Type B pancreatic cell (in vitro differentiated cells): ENCODE measurements around the gene SNAPC3. TPM values are rescaled to one million over a fixed set of nuclear protein-coding genes. Genes with fewer than 3 reads are reported as not detected.
"Not testable (repeated sequence)": the region's sequence is repeated elsewhere in the genome, so short reads cannot be mapped to it uniquely, and the experiment has no call there.

Experiments used
- DNase-seq: peaks from one replicate; pipeline ENCODE4 v3.0.0; 2021; ENCODE audit warnings: mixed read lengths; ENCODE audit not compliant: unreplicated experiment; ENCODE audit errors: extremely low spot score
- H3K27ac Mint-ChIP-seq: 2 replicates; pipeline ENCODE4 v1.8.0; 2021; ENCODE audit warnings: mild to moderate bottlenecking, mixed read lengths
- H3K27me3 Mint-ChIP-seq: 2 replicates; pipeline ENCODE4 v1.8.0; 2021; ENCODE audit warnings: mixed read lengths
- H3K36me3 Mint-ChIP-seq: 2 replicates; pipeline ENCODE4 v1.8.0; 2021; ENCODE audit warnings: mixed read lengths
- H3K4me1 Mint-ChIP-seq: one replicate; pipeline ENCODE4 v1.8.0; 2021; ENCODE audit warnings: mixed read lengths; ENCODE audit not compliant: unreplicated experiment
- H3K4me3 Mint-ChIP-seq: 2 replicates; pipeline ENCODE4 v1.8.0; 2021; ENCODE audit warnings: mild to moderate bottlenecking, mixed read lengths
- H3K9me3 Mint-ChIP-seq: 2 replicates; pipeline ENCODE4 v1.8.0; 2021; ENCODE audit warnings: mixed read lengths
- CTCF ChIP-seq: fragments of 200-600 bp; sonication (generic); conservative IDR thresholded peaks from 2 replicates; pipeline ENCODE4 v1.5.0; 2021; ENCODE audit warnings: antibody characterized with exemption, mild to moderate bottlenecking
- long read RNA-seq: library from polyadenylated mRNA; unstranded; transcript quantifications from one replicate; pipeline ENCODE4 v2.0.0, GENCODE V29; 2020
- total RNA-seq: library from RNA; stranded (reverse); gene quantifications from 2 replicates; pipeline ENCODE4 v1.2.1, GENCODE V29; 2021; ENCODE audit warnings: low replicate concordance

SNAPC3 gene
- 28.0 and 42.6 TPM in 2 replicates for total RNA-seq
- long read RNA-seq, full-length matches to known transcripts = 23 of 31 reads
- long read RNA-seq, partial matches to known transcripts = 5 of 31 reads
- long read RNA-seq, other reads (novel, unspliced or antisense) = 3 of 31 reads

DNA sequence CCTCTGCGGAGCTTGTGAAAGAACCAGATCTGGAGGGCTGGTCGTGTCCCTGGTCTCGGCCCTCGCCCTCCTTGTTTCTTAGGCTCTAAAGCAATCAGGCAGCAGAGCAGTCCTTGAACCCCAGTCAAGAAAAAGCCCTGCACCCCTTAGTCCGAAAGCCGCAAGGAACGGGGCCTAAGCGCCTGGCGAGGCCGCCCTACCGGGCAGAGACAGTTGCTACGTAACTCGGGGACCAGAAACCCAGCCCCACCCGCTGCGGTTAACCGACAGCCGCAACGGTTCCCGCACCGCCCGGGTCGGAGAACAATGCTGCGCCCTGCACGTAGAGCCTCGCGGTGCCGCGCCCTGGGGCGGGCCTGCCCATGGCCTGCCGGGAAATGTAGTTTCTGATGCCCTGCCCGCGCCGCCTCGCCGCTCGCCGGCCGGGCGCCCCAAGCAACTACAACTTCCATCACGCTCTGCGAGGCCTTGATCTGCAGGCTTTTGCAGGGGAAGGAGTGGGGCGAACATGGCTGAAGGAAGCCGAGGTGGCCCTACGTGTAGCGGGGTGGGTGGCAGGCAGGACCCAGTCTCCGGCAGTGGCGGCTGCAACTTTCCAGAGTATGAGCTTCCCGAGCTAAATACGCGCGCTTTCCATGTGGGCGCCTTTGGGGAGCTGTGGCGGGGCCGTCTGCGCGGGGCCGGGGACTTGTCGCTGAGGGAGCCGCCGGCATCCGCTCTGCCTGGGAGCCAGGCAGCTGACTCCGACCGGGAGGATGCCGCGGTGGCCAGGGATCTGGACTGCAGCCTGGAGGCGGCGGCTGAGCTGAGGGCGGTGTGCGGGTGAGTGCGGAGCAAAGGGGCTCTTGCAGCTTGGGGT lies at the start of gene SNAPC3:
SNAPC3 (plus strand) TSS at position 505 of the 859 bp plus-strand sequence; CDS start at position 509, 4 bp downstream.
- Mint-ChIP-seq H3K4me1 (peaks cover 25% of the 10 kb centered on the region), H3K36me3 (peaks cover 18% of the 10 kb centered on the region)

GRCh38 chr9:15373881-15374280 lies 48.8 kb upstream of the SNAPC3 start:
- Mint-ChIP-seq H3K4me1 (no peaks in the 10 kb centered on the region), H3K4me3 (no peak overlapping the region), H3K27me3 (peaks cover 13% of the 10 kb centered on the region), H3K9me3 (no peaks in the 10 kb centered on the region), H3K36me3 (no peaks in the 10 kb centered on the region), H3K27ac (no peak overlapping the region)
- TF ChIP-seq CTCF = no peak
- no peak for DNase-seq

More for the DNA sequence above, at the start of gene SNAPC3:
- peak within 1 kb of the TSS; percentile 98 for H3K4me3 Mint-ChIP-seq
- H3K9me3 Mint-ChIP-seq = no peaks in the 10 kb centered on the region
- peak within 1 kb of the TSS; percentile 97 for H3K27ac Mint-ChIP-seq
- H3K27me3 Mint-ChIP-seq = no peaks in the 10 kb centered on the region
- peak; percentile 32 for TF ChIP-seq CTCF
- peak; percentile 95 for DNase-seq

DNA sequence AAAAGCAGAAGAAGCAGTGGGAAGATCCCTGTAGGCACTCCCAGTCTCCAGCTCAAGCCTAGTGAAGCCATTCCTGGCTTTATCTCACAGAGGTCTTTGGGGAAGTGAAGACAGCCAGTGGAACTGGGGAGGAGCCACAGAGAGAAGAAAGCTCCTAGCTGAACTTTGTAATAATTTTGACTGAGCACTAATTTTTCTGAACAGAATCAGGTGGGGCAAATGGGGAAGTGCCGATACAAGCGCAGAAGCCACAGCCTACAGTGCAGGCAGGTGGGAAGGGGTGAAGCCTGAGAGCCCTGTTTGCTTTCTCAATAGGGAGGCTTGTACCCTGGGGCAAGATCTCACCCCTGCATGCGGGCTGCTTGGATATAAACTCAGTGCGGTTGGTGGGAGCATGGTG lies 48.4 kb upstream of the SNAPC3 start:
- no peak for TF ChIP-seq CTCF
- no peak for DNase-seq
- Mint-ChIP-seq H3K27ac (no peak overlapping the region), H3K4me1 (no peaks in the 10 kb centered on the region), H3K27me3 (peaks cover 13% of the 10 kb centered on the region), H3K9me3 (no peaks in the 10 kb centered on the region), H3K36me3 (no peaks in the 10 kb centered on the region), H3K4me3 (no peak overlapping the region)

DNA sequence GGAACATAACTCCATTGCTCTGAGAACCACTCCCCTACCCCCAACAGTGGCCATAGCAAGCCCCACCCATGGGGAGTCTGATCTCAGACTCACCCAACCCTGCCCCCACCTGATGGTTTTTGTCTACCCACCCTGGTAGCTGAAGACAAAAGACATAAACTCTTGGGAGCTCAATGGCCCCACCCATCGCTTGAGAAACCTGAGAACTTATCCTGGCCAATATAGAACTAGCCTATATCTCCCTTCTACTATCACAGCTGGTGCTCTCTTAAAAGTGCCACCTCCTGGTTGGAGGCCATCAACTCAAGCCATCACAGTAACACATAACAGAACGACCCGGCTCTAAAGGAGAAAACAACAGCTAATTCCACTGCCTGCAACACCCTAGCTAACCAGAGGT lies 47.9 kb upstream of the SNAPC3 start:
- no peak for TF ChIP-seq CTCF
- Mint-ChIP-seq H3K9me3 (no peaks in the 10 kb centered on the region), H3K27me3 (peaks cover 13% of the 10 kb centered on the region), H3K27ac (no peak overlapping the region), H3K36me3 (no peaks in the 10 kb centered on the region), H3K4me1 (no peaks in the 10 kb centered on the region), H3K4me3 (no peak overlapping the region)
- DNase-seq = no peak

- no peaks in the 10 kb centered on the region for H3K9me3 Mint-ChIP-seq
- no peak overlapping the region for H3K27ac Mint-ChIP-seq
- no peaks in the 10 kb centered on the region for H3K36me3 Mint-ChIP-seq
- H3K27me3 Mint-ChIP-seq = peaks cover 9% of the 10 kb centered on the region
- no peak for DNase-seq
- H3K4me3 Mint-ChIP-seq = no peak overlapping the region
- H3K4me1 Mint-ChIP-seq = no peaks in the 10 kb centered on the region
- TF ChIP-seq CTCF = no peak
Observed at GRCh38 chr9:15377625-15378540, 44.8 kb upstream of the SNAPC3 start.

DNA sequence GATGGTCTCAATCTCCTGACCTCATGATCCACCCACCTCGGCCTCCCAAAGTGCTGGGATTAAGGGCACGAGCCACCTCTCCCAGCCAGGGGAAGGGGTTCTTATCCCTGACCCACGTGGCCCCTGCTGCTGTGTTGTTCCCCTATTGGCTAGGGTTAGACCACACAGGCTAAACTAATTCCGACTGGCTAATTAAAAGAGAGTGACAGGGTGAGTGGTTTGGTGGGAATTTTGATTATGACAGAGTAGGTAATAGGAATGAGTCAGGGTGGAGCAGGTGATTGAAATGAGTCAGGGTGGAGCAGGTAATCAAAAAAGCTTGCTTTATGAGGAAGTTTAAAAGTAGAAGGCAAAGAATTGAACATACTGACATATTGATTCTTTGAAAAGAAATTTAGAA lies 43.4 kb upstream of the SNAPC3 start:
- H3K9me3 Mint-ChIP-seq, H3K36me3 Mint-ChIP-seq, H3K4me3 Mint-ChIP-seq, H3K4me1 Mint-ChIP-seq, DNase-seq: not testable (repeated sequence)
- Mint-ChIP-seq H3K27me3 (peaks cover 13% of the 10 kb centered on the region), H3K27ac (peak overlapping the region; percentile 20)

DNA sequence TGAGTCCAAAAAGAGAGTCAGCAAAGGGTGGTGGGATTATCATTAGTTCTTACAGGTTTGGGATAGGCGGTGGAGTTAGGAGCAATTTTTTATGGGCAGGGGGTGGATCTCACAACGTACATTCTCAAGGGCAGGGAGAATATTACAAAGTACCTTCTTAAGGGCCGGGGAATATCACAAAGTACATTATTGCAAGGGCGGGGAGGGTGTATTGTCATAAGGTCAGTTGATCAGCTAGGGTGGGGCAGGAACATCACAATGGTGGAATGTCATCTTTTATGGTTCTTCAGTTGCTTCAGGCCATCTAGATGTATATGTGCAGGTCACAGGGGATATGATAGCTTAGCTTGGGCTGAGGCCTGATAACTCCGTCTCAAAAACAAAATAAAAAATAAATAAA lies 42.8 kb upstream of the SNAPC3 start:
- H3K4me1 Mint-ChIP-seq, H3K36me3 Mint-ChIP-seq, H3K9me3 Mint-ChIP-seq, DNase-seq, H3K4me3 Mint-ChIP-seq: not testable (repeated sequence)
- Mint-ChIP-seq H3K27me3 (peaks cover 13% of the 10 kb centered on the region), H3K27ac (peak overlapping the region; percentile 20)
